ENCODE results near the gene RCAN2. TPM values are rescaled to one million over a fixed set of nuclear protein-coding genes. Genes with fewer than 3 reads are reported as not detected.

Gene RCAN2
- polyA plus RNA-seq, 1 donor from 2014 or later = 37.4 TPM

DNA sequence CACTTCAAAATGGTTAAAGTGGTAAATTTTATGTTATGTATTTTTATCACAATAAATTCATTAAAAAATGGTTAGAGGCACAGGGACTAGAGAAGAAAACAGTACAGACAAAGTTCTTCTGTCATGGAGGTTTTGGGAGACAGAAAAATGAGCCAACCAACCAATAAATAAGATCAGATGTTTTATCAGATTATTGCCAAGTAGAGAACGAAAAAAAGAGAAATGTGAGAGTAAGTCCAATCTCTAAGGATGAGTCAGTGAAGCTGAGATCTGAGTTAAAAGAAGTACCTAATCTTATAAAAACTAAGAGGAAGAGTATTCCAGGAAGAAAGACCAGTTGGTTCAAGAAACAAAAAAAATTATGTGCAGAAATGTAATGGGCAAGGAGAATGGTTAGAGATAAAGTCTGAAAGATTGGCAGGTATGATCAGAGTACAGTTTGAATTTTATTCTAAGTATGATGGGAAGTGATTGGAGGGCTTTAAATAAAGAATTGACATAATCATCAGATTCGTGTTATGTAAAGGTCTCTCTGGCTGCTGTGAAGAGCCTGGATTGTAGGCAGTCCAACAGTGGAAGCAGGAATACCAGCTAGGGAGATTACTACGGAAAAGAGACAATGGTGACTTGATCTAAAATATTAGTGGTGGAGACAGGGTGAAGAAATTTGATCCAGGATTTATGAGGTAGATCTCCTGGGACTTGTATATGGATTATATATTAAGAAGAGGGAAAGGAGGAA lies 79.6 kb downstream of the RCAN2 start:
- H3K79me2 ChIP-seq (replicated peaks; ENCODE audit: insufficient read depth, low read length) = no peaks in the 10 kb centered on the region
- no peak overlapping the region for H3K27ac ChIP-seq (ENCODE audit: low read length)
- no peak overlapping the region for H3K4me2 ChIP-seq (ENCODE audit: low read length)
- H3K4me3 ChIP-seq (ENCODE audit: low read length) = no peak overlapping the region
- no peak for TF ChIP-seq TAF1 (IDR thresholded peaks at IDR 0.05; ENCODE audit: low read depth)
- TF ChIP-seq MXI1 (conservative IDR thresholded peaks at IDR 0.05; ENCODE audit: poor library complexity, severe bottlenecking) = no peak
- TF ChIP-seq, protein P1, sequence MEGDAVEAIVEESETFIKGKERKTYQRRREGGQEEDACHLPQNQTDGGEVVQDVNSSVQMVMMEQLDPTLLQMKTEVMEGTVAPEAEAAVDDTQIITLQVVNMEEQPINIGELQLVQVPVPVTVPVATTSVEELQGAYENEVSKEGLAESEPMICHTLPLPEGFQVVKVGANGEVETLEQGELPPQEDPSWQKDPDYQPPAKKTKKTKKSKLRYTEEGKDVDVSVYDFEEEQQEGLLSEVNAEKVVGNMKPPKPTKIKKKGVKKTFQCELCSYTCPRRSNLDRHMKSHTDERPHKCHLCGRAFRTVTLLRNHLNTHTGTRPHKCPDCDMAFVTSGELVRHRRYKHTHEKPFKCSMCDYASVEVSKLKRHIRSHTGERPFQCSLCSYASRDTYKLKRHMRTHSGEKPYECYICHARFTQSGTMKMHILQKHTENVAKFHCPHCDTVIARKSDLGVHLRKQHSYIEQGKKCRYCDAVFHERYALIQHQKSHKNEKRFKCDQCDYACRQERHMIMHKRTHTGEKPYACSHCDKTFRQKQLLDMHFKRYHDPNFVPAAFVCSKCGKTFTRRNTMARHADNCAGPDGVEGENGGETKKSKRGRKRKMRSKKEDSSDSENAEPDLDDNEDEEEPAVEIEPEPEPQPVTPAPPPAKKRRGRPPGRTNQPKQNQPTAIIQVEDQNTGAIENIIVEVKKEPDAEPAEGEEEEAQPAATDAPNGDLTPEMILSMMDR (IDR thresholded peaks at IDR 0.05; ENCODE audit: poor library complexity, severe bottlenecking) = no peak
- TF ChIP-seq POLR2AphosphoS5 (IDR thresholded peaks at IDR 0.05) = no peak
- no peak for TF ChIP-seq EP300 (conservative IDR thresholded peaks at IDR 0.05; ENCODE audit: poor library complexity, severe bottlenecking)
- TF ChIP-seq EZH2 (IDR thresholded peaks at IDR 0.05; ENCODE audit: borderline replicate concordance, insufficient read depth, low read length, poor library complexity, severe bottlenecking) = no peak
- no peak for TF ChIP-seq RAD21 (conservative IDR thresholded peaks at IDR 0.05)
- no peak for TF ChIP-seq SMC3 (conservative IDR thresholded peaks at IDR 0.05; ENCODE audit: poor library complexity)
- TF ChIP-seq, protein P2, sequence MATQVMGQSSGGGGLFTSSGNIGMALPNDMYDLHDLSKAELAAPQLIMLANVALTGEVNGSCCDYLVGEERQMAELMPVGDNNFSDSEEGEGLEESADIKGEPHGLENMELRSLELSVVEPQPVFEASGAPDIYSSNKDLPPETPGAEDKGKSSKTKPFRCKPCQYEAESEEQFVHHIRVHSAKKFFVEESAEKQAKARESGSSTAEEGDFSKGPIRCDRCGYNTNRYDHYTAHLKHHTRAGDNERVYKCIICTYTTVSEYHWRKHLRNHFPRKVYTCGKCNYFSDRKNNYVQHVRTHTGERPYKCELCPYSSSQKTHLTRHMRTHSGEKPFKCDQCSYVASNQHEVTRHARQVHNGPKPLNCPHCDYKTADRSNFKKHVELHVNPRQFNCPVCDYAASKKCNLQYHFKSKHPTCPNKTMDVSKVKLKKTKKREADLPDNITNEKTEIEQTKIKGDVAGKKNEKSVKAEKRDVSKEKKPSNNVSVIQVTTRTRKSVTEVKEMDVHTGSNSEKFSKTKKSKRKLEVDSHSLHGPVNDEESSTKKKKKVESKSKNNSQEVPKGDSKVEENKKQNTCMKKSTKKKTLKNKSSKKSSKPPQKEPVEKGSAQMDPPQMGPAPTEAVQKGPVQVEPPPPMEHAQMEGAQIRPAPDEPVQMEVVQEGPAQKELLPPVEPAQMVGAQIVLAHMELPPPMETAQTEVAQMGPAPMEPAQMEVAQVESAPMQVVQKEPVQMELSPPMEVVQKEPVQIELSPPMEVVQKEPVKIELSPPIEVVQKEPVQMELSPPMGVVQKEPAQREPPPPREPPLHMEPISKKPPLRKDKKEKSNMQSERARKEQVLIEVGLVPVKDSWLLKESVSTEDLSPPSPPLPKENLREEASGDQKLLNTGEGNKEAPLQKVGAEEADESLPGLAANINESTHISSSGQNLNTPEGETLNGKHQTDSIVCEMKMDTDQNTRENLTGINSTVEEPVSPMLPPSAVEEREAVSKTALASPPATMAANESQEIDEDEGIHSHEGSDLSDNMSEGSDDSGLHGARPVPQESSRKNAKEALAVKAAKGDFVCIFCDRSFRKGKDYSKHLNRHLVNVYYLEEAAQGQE (IDR thresholded peaks at IDR 0.05; ENCODE audit: borderline replicate concordance) = no peak
- H3K27me3 ChIP-seq (ENCODE audit: insufficient read depth, low read depth, low read length) = no peaks in the 10 kb centered on the region
- no peak overlapping the region for H2AFZ ChIP-seq (ENCODE audit: low read depth, low read length)
- no peaks in the 10 kb centered on the region for H3K9me2 ChIP-seq (ENCODE audit: insufficient read depth, low read length)
- no peaks in the 10 kb centered on the region for H3K36me3 ChIP-seq (ENCODE audit: insufficient read depth, low read length)
- no peaks in the 10 kb centered on the region for H3K9me3 ChIP-seq (ENCODE audit: low read length)
- no peak overlapping the region for H3K9ac ChIP-seq (ENCODE audit: low read length)
- no peaks in the 10 kb centered on the region for H3F3A ChIP-seq (ENCODE audit: insufficient read depth, low read length, poor library complexity, severe bottlenecking)
- no peaks in the 10 kb centered on the region for H4K20me1 ChIP-seq (ENCODE audit: insufficient read depth)

DNA sequence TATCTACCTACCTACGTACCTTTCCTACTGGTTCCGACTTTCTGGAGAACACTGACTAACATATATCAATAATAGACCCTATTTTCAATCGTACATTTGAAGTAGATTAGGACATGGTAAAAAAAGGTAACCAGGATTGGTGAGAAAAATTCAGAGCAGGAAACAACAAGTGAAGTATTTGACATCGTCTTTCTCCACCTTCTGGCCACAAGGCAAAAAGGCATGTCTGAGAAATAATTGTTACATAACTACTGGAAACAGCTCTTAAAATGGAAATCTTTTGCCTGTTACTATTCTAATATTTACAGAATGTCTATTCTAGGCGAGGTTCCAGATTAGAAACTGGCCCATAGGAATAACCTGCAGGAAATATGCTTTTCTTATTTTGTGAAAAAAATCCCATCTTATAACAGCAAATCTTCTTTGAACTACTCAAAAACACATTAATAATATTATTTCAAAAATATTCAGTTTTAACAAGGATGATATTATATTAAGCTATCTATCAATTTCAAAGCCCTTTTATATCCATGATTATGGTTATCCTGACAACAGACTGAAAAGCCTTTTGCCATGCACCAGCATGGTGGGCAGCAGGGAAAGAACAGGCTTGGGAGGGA lies 80.8 kb downstream of the RCAN2 start:
- Histone ChIP-seq H3K4me3 (ENCODE audit: low read length) (no peak overlapping the region), H3K9me3 (ENCODE audit: low read length) (no peaks in the 10 kb centered on the region), H3K36me3 (ENCODE audit: insufficient read depth, low read length) (no peaks in the 10 kb centered on the region), H3K27me3 (ENCODE audit: insufficient read depth, low read depth, low read length) (no peaks in the 10 kb centered on the region), H2AFZ (ENCODE audit: low read depth, low read length) (no peak overlapping the region), H3K4me2 (ENCODE audit: low read length) (no peak overlapping the region), H3K79me2 (replicated peaks; ENCODE audit: insufficient read depth, low read length) (no peaks in the 10 kb centered on the region), H3K27ac (ENCODE audit: low read length) (no peak overlapping the region), H3F3A (ENCODE audit: insufficient read depth, low read length, poor library complexity, severe bottlenecking) (no peaks in the 10 kb centered on the region), H4K20me1 (ENCODE audit: insufficient read depth) (no peaks in the 10 kb centered on the region), H3K9ac (ENCODE audit: low read length) (no peak overlapping the region), H3K9me2 (ENCODE audit: insufficient read depth, low read length) (no peaks in the 10 kb centered on the region)
- TF ChIP-seq POLR2AphosphoS5 (IDR thresholded peaks at IDR 0.05) (no peak), RAD21 (conservative IDR thresholded peaks at IDR 0.05) (no peak)
